Neural progenitor cell (in vitro differentiated cells): ENCODE results near the gene GIT1. TPM values are rescaled to one million over a fixed set of nuclear protein-coding genes. Genes with fewer than 3 reads are reported as not detected.
A peak's percentile ranks its signal among the peaks of the same experiment; 100 is the strongest.

Source experiments
- DNase-seq: peaks from one replicate; pipeline ENCODE4 v3.0.0-alpha.2; 2016; ENCODE audit warnings: low spot score
- H2AFZ ChIP-seq: fragments of 200-600 bp; sonication (generic); replicated peaks from 2 replicates; pipeline ENCODE4 v1.6.1; 2016; ENCODE audit warnings: antibody characterized with exemption
- H3F3A ChIP-seq: fragments of 200-600 bp; sonication (generic); 2 replicates; pipeline ENCODE4 v1.6.1; 2016; ENCODE audit warnings: antibody characterized with exemption, low read depth
- H3K27ac ChIP-seq: fragments of 200-600 bp; sonication (generic); 2 replicates; pipeline ENCODE4 v1.5.1; 2016; ENCODE audit warnings: mild to moderate bottlenecking
- H3K27me3 ChIP-seq: fragments of 200-600 bp; sonication (generic); 2 replicates; pipeline ENCODE4 v1.6.1; 2016; ENCODE audit warnings: mild to moderate bottlenecking, moderate library complexity
- H3K36me3 ChIP-seq: fragments of 200-600 bp; sonication (generic); 2 replicates; pipeline ENCODE4 v1.5.1; 2016
- H3K4me1 ChIP-seq: fragments of 200-600 bp; sonication (generic); 2 replicates; pipeline ENCODE4 v1.6.1; 2016; ENCODE audit warnings: mixed run types
- H3K4me2 ChIP-seq: fragments of 200-600 bp; sonication (generic); 2 replicates; pipeline ENCODE4 v1.6.1; 2016
- H3K4me3 ChIP-seq: fragments of 200-600 bp; sonication (generic); 2 replicates; pipeline ENCODE4 v1.5.1; 2016
- H3K79me2 ChIP-seq: fragments of 200-600 bp; sonication (generic); 2 replicates; pipeline ENCODE4 v1.6.1; 2016; ENCODE audit warnings: low read depth
- H3K9ac ChIP-seq: fragments of 200-600 bp; sonication (generic); 2 replicates; pipeline ENCODE4 v1.6.1; 2016
- H3K9me3 ChIP-seq: fragments of 200-600 bp; sonication (generic); 2 replicates; pipeline ENCODE4 v1.5.1; 2016; ENCODE audit warnings: low read depth
- H4K20me1 ChIP-seq: fragments of 200-600 bp; sonication (generic); 2 replicates; pipeline ENCODE4 v1.6.1; 2016; ENCODE audit warnings: low read depth
- H3K27ac Mint-ChIP-seq: 3 replicates; pipeline ENCODE4 v1.8.0; 2021; ENCODE audit warnings: mixed read lengths
- H3K27me3 Mint-ChIP-seq: 2 replicates; pipeline ENCODE4 v1.8.0; 2022; ENCODE audit warnings: low read depth, mild to moderate bottlenecking, inconsistent platforms, moderate library complexity, mixed read lengths; ENCODE audit not compliant: insufficient read depth
- H3K36me3 Mint-ChIP-seq: 3 replicates; pipeline ENCODE4 v1.8.0; 2021; ENCODE audit warnings: mixed read lengths
- H3K4me1 Mint-ChIP-seq: 3 replicates; pipeline ENCODE4 v1.8.0; 2021; ENCODE audit warnings: mixed read lengths
- H3K4me3 Mint-ChIP-seq: 3 replicates; pipeline ENCODE4 v1.8.0; 2021; ENCODE audit warnings: mild to moderate bottlenecking, moderate library complexity, mixed read lengths
- H3K9me3 Mint-ChIP-seq: 3 replicates; pipeline ENCODE4 v1.8.0; 2020; ENCODE audit warnings: mixed read lengths
- EZH2 ChIP-seq: fragments of 200-600 bp; sonication (generic); IDR thresholded peaks from 2 replicates; pipeline ENCODE4 v1.6.1; 2017; ENCODE audit warnings: antibody characterized with exemption, mild to moderate bottlenecking, moderate library complexity
- EZH2phosphoT487 ChIP-seq: fragments of 200-600 bp; sonication (generic); IDR thresholded peaks from 2 replicates; pipeline ENCODE4 v1.6.1; 2017; ENCODE audit warnings: antibody characterized with exemption
- total RNA-seq: library from RNA; depleted of rRNA; stranded (reverse); fragments of >200 nt; gene quantifications from 2 replicates; pipeline ENCODE4 v1.2.3, GENCODE V29; 2015; ENCODE audit warnings: low replicate concordance
- TF ChIP-seq, protein P1 (sequence below): fragments of 200-600 bp; sonication (generic); IDR thresholded peaks from 2 replicates; pipeline ENCODE4 v1.5.1; 2017; ENCODE audit warnings: antibody characterized with exemption, mild to moderate bottlenecking

GIT1 gene
- 17.6 and 51.0 TPM in 2 replicates for total RNA-seq

DNA sequence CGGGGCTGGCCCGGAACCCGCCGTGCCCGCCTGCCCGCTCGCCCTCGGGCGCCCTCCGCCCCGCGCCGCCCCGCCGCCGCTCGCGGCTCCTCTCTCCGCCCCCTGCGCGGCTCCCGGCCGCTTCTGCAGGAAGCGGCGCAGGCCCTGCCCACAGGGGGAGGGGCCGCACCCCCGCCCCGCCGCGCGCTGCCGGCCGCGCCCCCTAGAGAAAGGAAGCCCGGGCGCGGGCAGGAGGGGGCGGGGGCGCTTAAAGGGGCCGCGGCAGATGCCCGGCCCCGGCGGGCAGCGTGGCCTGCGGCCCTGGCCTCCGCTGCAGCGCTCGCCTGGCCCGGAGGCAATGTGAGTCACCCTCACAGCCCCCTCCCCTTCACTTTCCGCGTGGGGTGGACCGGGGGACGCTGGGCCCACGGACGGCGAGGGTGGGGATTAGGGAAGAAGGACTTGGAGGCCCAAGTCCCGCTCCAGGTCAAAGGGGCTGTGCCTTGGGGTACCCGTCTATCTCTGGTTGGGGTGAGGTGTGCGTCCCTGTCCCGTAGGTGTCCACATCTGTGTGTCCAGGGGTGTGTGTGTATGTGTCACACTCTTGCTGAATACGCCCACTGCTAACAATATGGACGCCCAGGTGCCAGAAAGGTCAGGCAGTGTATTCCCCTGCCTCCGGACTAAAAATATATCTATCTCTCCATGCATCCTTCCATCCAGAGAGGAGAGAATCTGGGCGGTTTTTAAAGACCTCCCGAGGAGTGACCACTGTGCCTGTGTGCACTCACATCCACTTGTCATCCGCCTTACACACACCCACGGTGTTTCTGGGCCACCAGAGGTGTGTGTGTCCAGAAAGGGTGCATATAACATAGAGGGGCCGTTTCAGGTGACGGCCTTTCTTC, at the start of gene GIT1:
Gene GIT1 (minus strand): TSS at position 125 of the 887 bp plus-strand sequence. CDS start 270 bp downstream, outside the sequence.
- Histone ChIP-seq H3K4me3 (peak within 1 kb of the TSS; percentile 84), H3K27me3 (no peaks in the 10 kb centered on the region), H3K9me3 (no peaks in the 10 kb centered on the region), H3F3A (peaks cover 31% of the 10 kb centered on the region), H4K20me1 (peaks cover 53% of the 10 kb centered on the region), H3K36me3 (no peaks in the 10 kb centered on the region), H3K79me2 (peaks cover 49% of the 10 kb centered on the region), H2AFZ (no peak within 1 kb of the TSS), H3K4me2 (peak within 1 kb of the TSS; percentile 90), H3K4me1 (peaks cover 56% of the 10 kb centered on the region), H3K9ac (peak within 1 kb of the TSS; percentile 37), H3K27ac (no peak within 1 kb of the TSS)
- TF ChIP-seq, protein P1, sequence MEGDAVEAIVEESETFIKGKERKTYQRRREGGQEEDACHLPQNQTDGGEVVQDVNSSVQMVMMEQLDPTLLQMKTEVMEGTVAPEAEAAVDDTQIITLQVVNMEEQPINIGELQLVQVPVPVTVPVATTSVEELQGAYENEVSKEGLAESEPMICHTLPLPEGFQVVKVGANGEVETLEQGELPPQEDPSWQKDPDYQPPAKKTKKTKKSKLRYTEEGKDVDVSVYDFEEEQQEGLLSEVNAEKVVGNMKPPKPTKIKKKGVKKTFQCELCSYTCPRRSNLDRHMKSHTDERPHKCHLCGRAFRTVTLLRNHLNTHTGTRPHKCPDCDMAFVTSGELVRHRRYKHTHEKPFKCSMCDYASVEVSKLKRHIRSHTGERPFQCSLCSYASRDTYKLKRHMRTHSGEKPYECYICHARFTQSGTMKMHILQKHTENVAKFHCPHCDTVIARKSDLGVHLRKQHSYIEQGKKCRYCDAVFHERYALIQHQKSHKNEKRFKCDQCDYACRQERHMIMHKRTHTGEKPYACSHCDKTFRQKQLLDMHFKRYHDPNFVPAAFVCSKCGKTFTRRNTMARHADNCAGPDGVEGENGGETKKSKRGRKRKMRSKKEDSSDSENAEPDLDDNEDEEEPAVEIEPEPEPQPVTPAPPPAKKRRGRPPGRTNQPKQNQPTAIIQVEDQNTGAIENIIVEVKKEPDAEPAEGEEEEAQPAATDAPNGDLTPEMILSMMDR, result no peak
- TF ChIP-seq EZH2, result no peak
- H3K36me3 Mint-ChIP-seq, result no peaks in the 10 kb centered on the region
- H3K4me1 Mint-ChIP-seq, result peaks cover 44% of the 10 kb centered on the region
- H3K27me3 Mint-ChIP-seq, result peaks cover 9% of the 10 kb centered on the region
- H3K27ac Mint-ChIP-seq, result peak within 1 kb of the TSS; percentile 96
- H3K4me3 Mint-ChIP-seq, result peak within 1 kb of the TSS; percentile 94
- no peaks in the 10 kb centered on the region for H3K9me3 Mint-ChIP-seq
- DNase-seq, result peak; percentile 97

- no peaks in the 10 kb centered on the region for H3K27me3 Mint-ChIP-seq
- H3K27me3 ChIP-seq, result no peaks in the 10 kb centered on the region
- H3K4me1 Mint-ChIP-seq, result peaks cover under 1% of the 10 kb centered on the region
- H3F3A ChIP-seq, result peaks cover 2% of the 10 kb centered on the region
- no peak overlapping the region for H3K27ac Mint-ChIP-seq
- H3K79me2 ChIP-seq, result no peaks in the 10 kb centered on the region
- no peak overlapping the region for H2AFZ ChIP-seq
- H3K27ac ChIP-seq, result no peak overlapping the region
- H4K20me1 ChIP-seq, result no peaks in the 10 kb centered on the region
- peaks cover 8% of the 10 kb centered on the region for H3K4me1 ChIP-seq
- H3K9ac ChIP-seq, result no peak overlapping the region
- peak; percentile 51 for DNase-seq
- H3K9me3 Mint-ChIP-seq, result no peaks in the 10 kb centered on the region
- H3K9me3 ChIP-seq, result no peaks in the 10 kb centered on the region
- TF ChIP-seq, protein P1, result no peak
- no peak for TF ChIP-seq EZH2
- no peak for TF ChIP-seq EZH2phosphoT487
- H3K36me3 ChIP-seq, result no peaks in the 10 kb centered on the region
- no peak overlapping the region for H3K4me3 Mint-ChIP-seq
- H3K4me3 ChIP-seq, result no peak overlapping the region
- H3K4me2 ChIP-seq, result peak overlapping the region; percentile 44
- H3K36me3 Mint-ChIP-seq, result peaks cover 29% of the 10 kb centered on the region
Measured at GRCh38 chr17:29633886-29634285, 44.4 kb upstream of the GIT1 start.

- H3K27ac Mint-ChIP-seq, result no peak overlapping the region
- peaks cover 5% of the 10 kb centered on the region for H3K4me1 Mint-ChIP-seq
- Histone ChIP-seq H3K4me3 (no peak overlapping the region), H3K9ac (no peak overlapping the region), H3K9me3 (no peaks in the 10 kb centered on the region), H4K20me1 (no peaks in the 10 kb centered on the region), H3K27me3 (no peaks in the 10 kb centered on the region), H3K4me1 (peaks cover 8% of the 10 kb centered on the region), H3F3A (no peaks in the 10 kb centered on the region), H3K4me2 (no peak overlapping the region), H3K79me2 (no peaks in the 10 kb centered on the region), H3K27ac (no peak overlapping the region), H2AFZ (no peak overlapping the region), H3K36me3 (no peaks in the 10 kb centered on the region)
- no peaks in the 10 kb centered on the region for H3K9me3 Mint-ChIP-seq
- TF ChIP-seq, protein P1, result no peak
- no peak for TF ChIP-seq EZH2phosphoT487
- TF ChIP-seq EZH2, result no peak
- no peak overlapping the region for H3K4me3 Mint-ChIP-seq
- peaks cover 19% of the 10 kb centered on the region for H3K36me3 Mint-ChIP-seq
- DNase-seq, result no peak
- peaks cover 3% of the 10 kb centered on the region for H3K27me3 Mint-ChIP-seq
Measured at GRCh38 chr17:29630630-29631193, 41.3 kb upstream of the GIT1 start.
